Fibroblast of villous mesenchyme (primary cell): Measurements from ENCODE around the gene STK32A. TPM values are rescaled to one million over a fixed set of nuclear protein-coding genes. Genes with fewer than 3 reads are reported as not detected.
A peak's percentile ranks its signal among the peaks of the same experiment; 100 is the strongest.
"Not testable (repeated sequence)": the region's sequence is repeated elsewhere in the genome, so short reads cannot be mapped to it uniquely, and the experiment has no call there.

Experiments used
- DNase-seq: peaks from one replicate; pipeline ENCODE4 v3.0.0-alpha.2; 2010; ENCODE audit warnings: low read depth
- H3K4me3 ChIP-seq: 2 replicates; pipeline ENCODE4 v1.5.1; 2011; ENCODE audit warnings: low read depth, mild to moderate bottlenecking, low read length
- CTCF ChIP-seq: IDR thresholded peaks from 2 replicates; pipeline ENCODE4 v1.5.1; 2012; ENCODE audit warnings: low read depth, mild to moderate bottlenecking, low read length; ENCODE audit not compliant: insufficient read depth
- total RNA-seq: library from RNA; depleted of rRNA; stranded (reverse); fragments of >200 nt; gene quantifications from 2 replicates; pipeline ENCODE4 v1.2.3, GENCODE V29; 2012

The STK32A gene
- total RNA-seq, 1 donor: 2.2 TPM

- peak; percentile 76 for TF ChIP-seq CTCF
- peak; percentile 56 for DNase-seq
- no peak overlapping the region for H3K4me3 ChIP-seq
These were observed 10.7 kb upstream of the STK32A start for GRCh38 chr5:147223948-147224791.

GRCh38 chr5:147225938-147226337 lies 8.9 kb upstream of the STK32A start:
- DNase-seq: no peak
- TF ChIP-seq CTCF: no peak
- H3K4me3 ChIP-seq: no peak overlapping the region

- TF ChIP-seq CTCF: no peak
- H3K4me3 ChIP-seq: no peak overlapping the region
- no peak for DNase-seq
These were observed 8.3 kb upstream of the STK32A start for GRCh38 chr5:147226512-147226911.

GRCh38 chr5:147234239-147234824 lies 494 bp upstream of the STK32A start:
- no peak for DNase-seq
- H3K4me3 ChIP-seq: peak overlapping the region; percentile 50
- no peak for TF ChIP-seq CTCF

- DNase-seq: no peak
- H3K4me3 ChIP-seq: no peak overlapping the region
- TF ChIP-seq CTCF: no peak
These were observed 5.6 kb downstream of the STK32A start for GRCh38 chr5:147240266-147240985.

- not testable (repeated sequence) for H3K4me3 ChIP-seq, DNase-seq
These were observed 8.4 kb downstream of the STK32A start for GRCh38 chr5:147243238-147243637.
